ENCODE data around the gene HLCS.

HLCS gene

DNA sequence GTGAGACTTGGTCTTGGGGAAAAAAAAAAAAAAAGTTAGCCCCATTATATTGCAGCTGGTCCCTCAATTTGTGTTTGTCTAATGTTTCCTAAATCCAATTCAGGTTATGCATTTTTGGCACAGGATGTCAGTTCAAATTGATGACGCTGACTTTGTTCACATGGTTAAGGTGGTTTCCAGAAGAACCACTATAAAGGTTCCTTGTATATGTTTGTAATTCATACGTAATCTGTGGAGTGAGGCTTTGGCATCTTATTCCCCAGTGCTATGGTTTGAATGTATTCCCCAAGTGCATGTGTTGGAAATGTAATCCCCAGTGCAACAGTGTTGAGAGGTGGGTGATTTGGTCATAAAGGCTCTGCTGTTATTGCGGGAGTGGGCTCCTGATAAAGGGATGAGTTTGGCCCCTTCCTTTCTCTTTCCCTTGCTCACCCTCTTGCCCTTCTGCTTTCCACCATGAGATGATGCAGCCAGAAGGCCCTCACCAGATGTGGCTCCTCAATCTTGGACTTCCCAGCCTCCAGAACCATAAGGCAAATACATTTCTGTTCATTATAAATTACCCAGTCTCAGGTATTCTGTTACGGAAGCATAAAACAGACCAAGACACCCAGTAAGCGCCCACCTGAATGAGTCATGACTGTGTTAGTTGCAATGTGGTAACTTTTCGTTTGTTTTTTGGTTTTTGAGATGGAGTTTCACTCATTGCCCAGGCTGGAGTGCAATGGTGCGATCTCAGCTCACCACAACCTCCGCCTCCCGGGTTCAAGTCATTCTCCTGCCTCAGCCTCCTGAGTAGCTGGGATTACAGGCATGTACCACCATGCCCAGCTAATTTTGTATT, 19.5 kb upstream of the HLCS start:
- no peak for DNase-seq

DNA sequence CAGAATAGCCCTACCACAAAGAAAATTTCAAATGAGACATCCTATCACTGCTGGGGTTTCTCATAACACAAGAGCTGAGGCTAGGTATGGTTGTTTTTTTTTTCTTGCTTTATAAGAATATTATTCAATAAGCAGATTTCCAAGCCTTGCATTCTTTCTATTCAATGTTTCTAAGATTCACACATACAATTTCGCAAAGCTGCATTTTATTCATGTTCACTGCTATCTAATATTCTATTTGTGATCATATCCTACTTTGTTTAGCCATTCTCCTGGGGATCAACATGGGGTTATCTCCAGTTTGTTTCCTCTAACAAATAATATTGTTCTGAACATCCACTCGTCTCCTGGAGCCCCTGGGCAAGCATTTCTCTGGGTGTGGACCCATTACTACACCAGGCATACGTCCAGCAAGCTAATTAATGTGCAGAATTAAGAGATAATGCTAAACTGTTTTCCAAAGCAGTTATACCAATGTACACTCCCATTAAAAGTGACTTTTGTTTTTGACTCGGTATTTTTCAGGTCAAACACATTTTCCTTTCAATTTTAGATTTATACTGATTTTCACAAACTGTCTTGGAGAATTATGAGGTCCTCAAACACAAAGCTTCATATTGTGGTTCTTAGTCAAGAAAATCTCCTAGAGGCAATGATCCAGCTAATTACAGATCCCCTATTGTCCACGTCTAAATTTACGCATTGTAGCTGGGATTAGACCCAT, 15.7 kb upstream of the HLCS start:
- DNase-seq = no peak

GRCh38 chr21:36981049-36981391, 14.6 kb upstream of the HLCS start:
- DNase-seq = no peak

DNA sequence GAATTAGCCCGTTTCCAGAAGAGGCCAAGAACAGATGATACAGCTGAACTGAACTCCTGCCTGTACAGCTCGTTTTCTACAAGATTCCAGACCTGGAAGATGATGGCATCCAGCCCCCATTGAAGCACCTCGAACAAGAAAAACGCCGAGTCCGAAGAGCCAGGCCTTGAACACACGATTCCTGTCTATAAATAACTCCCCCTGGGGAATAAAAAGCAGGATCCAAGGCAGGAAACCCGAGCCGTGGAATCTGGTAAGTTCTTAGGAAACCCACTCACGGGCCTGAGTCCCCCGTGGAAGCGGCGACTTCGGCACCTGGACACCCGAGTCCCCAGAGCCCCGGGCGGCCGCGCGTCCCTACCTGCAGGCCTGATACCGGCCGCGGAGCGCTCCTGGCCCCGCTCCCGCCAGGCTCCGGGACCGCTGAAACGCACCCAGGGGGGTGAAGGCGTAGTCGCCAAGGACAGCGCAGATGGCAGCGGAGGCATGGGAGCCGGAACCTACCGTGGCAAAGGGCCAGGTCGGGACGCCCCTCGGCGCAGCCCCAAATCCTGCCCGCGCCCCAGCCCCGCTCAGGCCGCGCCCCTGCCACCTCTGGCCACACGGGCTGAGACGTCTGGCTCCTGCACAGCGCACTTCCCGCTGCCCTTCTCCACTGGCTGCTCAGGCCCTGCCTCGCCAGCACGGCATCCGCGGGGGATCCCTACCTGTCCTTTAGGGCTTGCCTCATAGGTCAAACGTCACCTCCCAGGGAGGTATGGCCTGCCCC, 14.0 kb upstream of the HLCS start:
- DNase-seq = no peak

GRCh38 chr21:36976882-36977651, 10.6 kb upstream of the HLCS start:
- DNase-seq = no peak

DNA sequence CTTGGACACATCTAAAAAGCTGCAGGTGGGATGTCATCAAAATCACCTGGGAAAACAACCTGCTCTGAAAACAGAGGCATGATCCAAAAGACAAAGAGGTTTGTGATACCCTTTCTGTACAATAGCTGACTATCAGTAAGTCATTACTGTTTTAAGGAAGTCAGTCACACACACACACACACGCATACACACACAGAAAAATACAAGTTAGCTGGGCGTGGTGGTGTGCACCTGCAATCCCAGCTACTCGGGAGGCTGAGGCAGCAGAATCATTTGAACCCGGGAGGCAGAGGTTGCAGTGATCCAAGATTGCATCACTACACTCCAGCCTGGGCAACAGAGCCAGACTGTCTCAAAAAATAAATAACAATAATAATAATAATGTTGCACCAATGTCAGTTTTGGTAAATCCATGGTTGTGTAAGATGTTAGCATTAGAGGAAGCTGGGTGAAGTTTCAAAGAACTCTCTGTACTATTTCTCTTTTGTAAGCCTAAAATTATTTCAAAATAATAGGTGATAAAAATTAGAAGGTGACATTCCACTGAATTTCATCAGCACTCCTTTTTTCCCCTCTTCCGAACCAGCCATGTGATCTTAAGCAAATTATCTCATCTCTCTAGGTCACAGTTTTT, 9.9 kb upstream of the HLCS start:
- no peak for DNase-seq

GRCh38 chr21:36974851-36975192, 8.4 kb upstream of the HLCS start:
- DNase-seq = no peak

- DNase-seq = no peak
Measured at GRCh38 chr21:36973986-36974850, 7.7 kb upstream of the HLCS start.

GRCh38 chr21:36968976-36969375, 2.5 kb upstream of the HLCS start:
- no peak for DNase-seq

GRCh38 chr21:36968414-36968813, 1.9 kb upstream of the HLCS start:
- no peak for DNase-seq

GRCh38 chr21:36966821-36967768, 626 bp upstream of the HLCS start:
- no peak for DNase-seq

DNA sequence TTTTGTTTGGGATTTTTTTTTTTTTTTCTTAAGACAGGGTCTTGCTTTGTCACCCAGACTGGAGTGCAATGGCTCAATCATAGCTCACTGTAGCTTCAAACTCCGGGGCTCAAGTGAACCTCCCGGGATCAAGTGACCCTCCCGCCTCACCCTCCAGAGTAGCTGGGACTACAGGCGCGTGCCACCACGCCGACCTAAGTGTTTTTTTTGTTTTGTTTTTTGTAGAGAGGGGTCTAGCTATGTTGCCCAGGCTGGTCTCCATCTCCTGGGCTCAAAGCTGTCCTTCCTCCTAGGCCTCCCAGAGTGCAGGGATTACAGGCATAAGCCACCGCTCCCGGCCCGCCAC, 776 bp downstream of the HLCS start:
- DNase-seq = no peak

DNA sequence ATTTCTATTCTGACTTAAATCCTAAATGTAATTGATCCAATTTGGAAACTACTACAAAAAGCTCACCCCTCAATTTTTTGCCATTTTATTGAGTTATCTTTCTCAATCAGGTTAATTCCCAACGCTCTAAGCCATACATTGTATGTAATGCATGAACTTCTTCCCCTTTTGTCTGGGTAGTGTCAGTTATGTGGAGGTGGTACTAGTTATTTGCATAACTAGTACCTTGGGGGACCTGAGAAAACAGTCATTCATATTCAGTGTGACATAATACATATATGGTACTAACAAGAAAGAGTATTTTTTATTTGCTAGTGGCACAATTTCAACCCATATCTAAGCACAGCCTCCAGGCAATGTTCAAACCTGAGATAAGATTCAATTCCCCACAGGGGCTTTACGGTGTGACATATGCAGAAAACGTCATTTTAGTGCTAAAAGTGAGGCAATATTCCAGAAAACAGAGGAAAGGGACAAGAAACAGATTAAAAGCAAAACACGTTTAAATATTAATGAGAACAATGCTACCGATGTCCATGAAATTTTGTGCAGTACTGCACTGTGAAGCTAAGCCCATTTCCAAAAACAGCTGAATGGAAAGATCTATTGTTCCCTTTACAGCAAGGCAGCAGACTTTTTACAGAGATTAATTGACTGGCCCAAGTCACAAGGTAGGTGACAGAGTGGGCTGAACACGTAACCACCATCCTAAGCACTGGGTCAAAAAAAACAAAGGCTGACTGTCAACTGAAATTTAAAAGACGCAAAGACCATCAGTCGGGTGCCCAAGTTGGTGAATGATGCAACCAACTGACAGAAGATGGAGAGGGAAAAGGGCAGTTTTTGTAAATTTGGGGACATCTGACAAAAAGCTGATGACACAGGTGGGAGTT, 1.4 kb downstream of the HLCS start:
- no peak for DNase-seq

- no peak for DNase-seq
Measured at GRCh38 chr21:36964398-36964797, 2.1 kb downstream of the HLCS start.

DNA sequence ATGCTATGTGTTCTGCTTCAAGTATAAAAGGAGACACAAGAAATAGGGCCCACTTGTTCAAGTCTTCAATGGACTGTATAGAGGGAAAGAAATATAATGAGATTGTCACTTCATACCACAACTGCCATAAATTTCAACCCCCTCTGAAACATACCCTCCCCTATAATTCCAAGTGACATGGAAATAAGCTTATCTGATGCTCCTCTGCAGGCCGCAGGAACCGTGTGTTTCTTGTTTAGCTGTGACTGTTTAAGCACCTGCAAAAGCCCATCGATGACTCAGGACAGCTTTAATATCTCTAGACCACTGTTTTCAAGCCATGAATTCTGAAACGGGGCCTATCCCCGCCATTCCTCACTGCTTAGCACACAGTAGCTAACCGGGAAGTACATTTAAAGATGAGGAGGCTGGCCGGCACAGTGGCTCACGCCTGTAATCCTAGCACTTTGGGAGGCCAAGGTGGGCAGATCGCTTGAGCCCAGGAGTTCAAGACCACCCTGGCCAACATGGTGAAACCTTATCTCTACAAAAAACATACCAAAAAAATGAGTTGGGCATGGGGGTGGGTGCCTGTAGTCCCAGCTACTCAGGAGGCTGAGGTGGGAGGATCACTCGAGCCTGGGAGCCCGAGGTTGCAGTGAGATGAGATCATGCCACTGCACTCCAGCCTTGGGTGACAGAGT, 4.2 kb downstream of the HLCS start:
- no peak for DNase-seq

GRCh38 chr21:36960676-36961284, 5.7 kb downstream of the HLCS start:
- no peak for DNase-seq

DNA sequence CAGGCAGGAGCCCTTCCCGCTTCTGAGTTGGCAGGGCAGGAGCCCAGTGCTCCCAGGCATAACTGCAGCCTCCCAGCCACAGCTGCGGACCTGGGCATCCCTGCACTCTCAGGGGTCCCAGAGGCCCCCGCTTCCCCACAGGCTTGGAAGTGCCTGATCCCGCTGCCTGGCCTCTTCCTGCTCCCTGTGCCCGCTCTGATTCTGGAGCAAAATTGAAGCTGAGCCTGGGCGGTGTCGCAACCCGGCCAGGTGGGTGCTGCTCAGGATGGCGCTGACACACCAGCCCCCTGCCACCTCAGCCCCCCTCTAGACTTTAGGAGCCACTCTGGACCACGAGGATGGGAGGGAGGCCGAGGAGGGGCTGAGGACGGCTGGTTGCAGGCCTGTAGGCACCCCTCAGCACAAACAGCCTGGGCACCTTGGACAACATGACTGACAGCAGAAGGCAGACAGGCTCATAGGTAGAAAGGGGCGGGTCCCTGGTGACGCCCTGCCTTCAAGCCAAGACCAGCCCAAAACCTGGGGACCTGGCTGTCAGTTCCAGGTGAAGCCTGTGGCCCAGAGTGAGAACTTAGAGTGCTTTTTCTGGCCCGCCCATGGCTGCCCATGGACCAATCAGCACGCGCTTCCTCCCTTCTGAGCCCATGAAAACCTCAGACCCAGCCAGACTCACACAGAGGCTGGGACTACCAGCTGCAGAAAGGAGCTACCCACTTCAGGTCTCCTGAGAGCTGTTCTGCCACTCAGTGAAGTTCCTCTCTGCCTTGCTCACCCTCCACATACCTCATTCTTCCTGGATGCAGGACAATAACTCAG, 7.2 kb downstream of the HLCS start:
- DNase-seq = no peak

All from effector CD4-positive, alpha-beta T cell (primary cell).